ENCODE data around the gene PDCL2. TPM values are rescaled to one million over a fixed set of nuclear protein-coding genes. Genes with fewer than 3 reads are reported as not detected.

PDCL2 gene
- total and polyA plus RNA-seq, 9 of the 15 experiments (the other 6 are each of a cell fraction or from before 2014, with no cell fraction given): 0.62 to 2.5 (median 1.2) TPM

- Histone ChIP-seq H3K27me3 (ENCODE audit: control insufficient read depth in 2 of 2, insufficient read depth in 2 of 2, low read length in 2 of 2) (no peaks in the 10 kb centered on the region), H4K20me1 (replicated peaks; ENCODE audit: control insufficient read depth, insufficient read depth, low read length) (no peaks in the 10 kb centered on the region), H3K9ac (ENCODE audit: insufficient read depth in 1 of 2, low read depth in 2 of 2, low read length in 2 of 2) (no peak overlapping the region), H3K4me2 (ENCODE audit: insufficient read depth, low read length) (no peak overlapping the region), H3K36me3 (ENCODE audit: control insufficient read depth, insufficient read depth, low read length) (peaks cover 13% of the 10 kb centered on the region; the same call in 2 of the 3 replicates), H2AFZ (ENCODE audit: low read depth, low read length) (no peak overlapping the region), H3K79me2 (ENCODE audit: control insufficient read depth, insufficient read depth, low read length) (peaks cover 6% of the 10 kb centered on the region; the same call in 1 of the 3 replicates), H3K4me3 (no peak overlapping the region), H3K9me3 (replicated peaks; ENCODE audit: control insufficient read depth, insufficient read depth, low read depth, low read length) (peaks cover 3% of the 10 kb centered on the region; the same call in 1 of the 2 replicates), H3K27ac (ENCODE audit: extremely low read depth, low read depth, low read length) (no peak overlapping the region), H3K4me1 (replicated peaks in 1 of 2; ENCODE audit: control insufficient read depth in 2 of 2, insufficient read depth in 2 of 2, low read length in 2 of 2) (no peaks in the 10 kb centered on the region; a peak in 1 of 5 replicates), H3K9me1 (ENCODE audit: control insufficient read depth, insufficient read depth, low read length) (no peaks in the 10 kb centered on the region)
- in situ Hi-C loops (cut with MboI): no loop called here
- 0 out of 2 replicates have a peak, but pooled peaks have one; percentile 40 for TF ChIP-seq ZBTB40 (IDR thresholded peaks at IDR 0.05)
- no peak for TF ChIP-seq ZBTB40 (CRISPR knock-in tag; IDR thresholded peaks at IDR 0.05)
- TF ChIP-seq AFF4 (CRISPR knock-in tag; IDR thresholded peaks at IDR 0.05): no peak
- TF ChIP-seq ZNF586 (CRISPR knock-in tag; conservative IDR thresholded peaks at IDR 0.05): no peak
- FAIRE-seq: no peak
- POLR2A ChIA-PET: interaction anchor here (0.6 to 1.7 kb wide), 3 partner anchors 10 to 84 kb away, joined by 3 to 10 read pairs (median 5); no protein-coding TSS in a partner anchor
- BruUV-seq (replicated peaks): no TSS peak
- ATAC-seq: no peak
- intact Hi-C loops (cut with micrococcal nuclease): no loop called here
- no peak for DNase-seq (ENCODE audit: extremely low read depth in 1 of 4, low spot score in 3 of 4)
- WGBS (ENCODE audit: insufficient coverage, low coverage, missing lambda C conversion rate): 58% methylated on average over 3 of the region's 3 CpGs
- CTCF ChIA-PET (ENCODE audit: low intra/inter-chr PET ratio): no interaction called here
Observed at GRCh38 chr4:55509266-55509665, 82.8 kb downstream of the PDCL2 start.

Data from K562 (cell line).